Keratinocyte (primary cell): ENCODE results near the gene VMP1. TPM values are rescaled to one million over a fixed set of nuclear protein-coding genes. Genes with fewer than 3 reads are reported as not detected.

ENCODE experiments used
- DNase-seq: peaks from one replicate; pipeline ENCODE4 v3.0.0-alpha.2; 2011; ENCODE audit warnings: low read depth, missing footprints, low spot score
- FAIRE-seq: peaks from 2 replicates; lab custom pipeline; 2011; peaks lifted over from hg19 to GRCh38; lab: Jason Lieb, UNC
- H2AFZ ChIP-seq: 2 replicates; pipeline ENCODE4 v1.6.0; 2012; ENCODE audit warnings: low read length, control low read depth, inconsistent platforms; ENCODE audit not compliant: control insufficient read depth
- H3K27ac ChIP-seq: 2 replicates; pipeline ENCODE4 v1.5.1; 2011; ENCODE audit warnings: low read length; ENCODE audit not compliant: control insufficient read depth, insufficient read depth
- H3K27me3 ChIP-seq: 3 replicates; pipeline ENCODE4 v1.6.0; 2011; ENCODE audit warnings: low read length; ENCODE audit not compliant: control insufficient read depth, insufficient read depth; ENCODE audit errors: extremely low read depth
- H3K36me3 ChIP-seq, 2 experiments: 2 replicates in 1 of 2; 3 replicates in 1 of 2; pipeline ENCODE4 v1.5.1; 2011; ENCODE audit warnings: low read length in 2 of 2, mild to moderate bottlenecking in 1 of 2; ENCODE audit not compliant: control insufficient read depth in 2 of 2, insufficient read depth in 2 of 2; ENCODE audit errors: extremely low read depth in 1 of 2
- H3K4me1 ChIP-seq: 3 replicates; pipeline ENCODE4 v1.5.1; 2011; ENCODE audit warnings: low read length; ENCODE audit not compliant: control insufficient read depth, insufficient read depth; ENCODE audit errors: extremely low read depth
- H3K4me2 ChIP-seq: 3 replicates; pipeline ENCODE4 v1.6.0; 2011; ENCODE audit warnings: low read depth, low read length; ENCODE audit not compliant: control insufficient read depth, insufficient read depth; ENCODE audit errors: extremely low read depth
- H3K4me3 ChIP-seq, 3 experiments: fragments of 200-600 bp in 1 of 3; sonication (generic) in 1 of 3; 2 replicates in 2 of 3; 3 replicates in 1 of 3; pipeline ENCODE4 v1.5.1; 2011 to 2016; ENCODE audit warnings: low read length in 3 of 3, mild to moderate bottlenecking in 3 of 3, control low read depth in 2 of 3, inconsistent platforms in 1 of 3, low read depth in 1 of 3, mixed read lengths in 1 of 3, mixed run types in 1 of 3, moderate library complexity in 1 of 3; ENCODE audit not compliant: control insufficient read depth in 2 of 3, insufficient read depth in 2 of 3; ENCODE audit errors: extremely low read depth in 1 of 3
- H3K79me2 ChIP-seq: 2 replicates; pipeline ENCODE4 v1.6.0; 2012; ENCODE audit warnings: low read length; ENCODE audit not compliant: control insufficient read depth, insufficient read depth
- H3K9ac ChIP-seq: 3 replicates; pipeline ENCODE4 v1.6.0; 2011; ENCODE audit warnings: low read length; ENCODE audit not compliant: control insufficient read depth, insufficient read depth; ENCODE audit errors: extremely low read depth
- H3K9me1 ChIP-seq: 3 replicates; pipeline ENCODE4 v1.6.0; 2011; ENCODE audit warnings: low read length; ENCODE audit not compliant: control insufficient read depth, insufficient read depth; ENCODE audit errors: extremely low read depth
- H3K9me3 ChIP-seq: 2 replicates; pipeline ENCODE4 v1.5.1; 2012; ENCODE audit warnings: low read depth, low read length; ENCODE audit not compliant: control insufficient read depth
- H4K20me1 ChIP-seq: 3 replicates; pipeline ENCODE4 v1.6.0; 2011; ENCODE audit warnings: low read length; ENCODE audit not compliant: control insufficient read depth, insufficient read depth; ENCODE audit errors: extremely low read depth
- CTCF ChIP-seq, 3 experiments: IDR thresholded peaks in 1 of 3; conservative IDR thresholded peaks in 1 of 3; optimal IDR thresholded peaks in 1 of 3; 2 replicates in 2 of 3; 3 replicates in 1 of 3; pipeline versions ENCODE3 to v1.5.1; 2011; ENCODE audit warnings: low read length in 3 of 3, mild to moderate bottlenecking in 3 of 3, moderate library complexity in 2 of 3, control low read depth in 1 of 3, inconsistent platforms in 1 of 3; ENCODE audit not compliant: insufficient read depth in 2 of 3; ENCODE audit errors: extremely low read depth in 1 of 3
- EZH2 ChIP-seq: IDR thresholded peaks from one replicate; pipeline ENCODE4 v1.6.1; 2012; ENCODE audit warnings: inconsistent platforms, mild to moderate bottlenecking, low read length, moderate library complexity
- dilution Hi-C: fragments of 300-500 bp; cut with MboI; formaldehyde crosslinking; loops from one replicate; pipeline ENCODE4 v1.7.0; 2020; ENCODE audit warnings: low sequenced_read_pairs; ENCODE audit not compliant: extremely low pct_ligation_motif_present
- polyA plus RNA-seq, 5 experiments: library from polyadenylated mRNA; depleted of rRNA in 3 of 5; stranded (reverse) in 3 of 5; stranded (forward) in 1 of 5; unstranded in 1 of 5; fragments of >200 nt; gene quantifications; 1 replicate in 1 of 5; 2 replicates in 3 of 5; 3 replicates in 1 of 5; pipeline versions ENCODE4 v1.2.1 to v1.2.3, GENCODE V29; 2011 to 2012; ENCODE audit warnings: missing spikeins in 2 of 5, low read depth in 1 of 5, low replicate concordance in 1 of 5

VMP1 gene
- polyA plus RNA-seq, 1 donor (not counting 4 experiments of a cell fraction or from before 2014, with no cell fraction given) = 303 TPM

DNA sequence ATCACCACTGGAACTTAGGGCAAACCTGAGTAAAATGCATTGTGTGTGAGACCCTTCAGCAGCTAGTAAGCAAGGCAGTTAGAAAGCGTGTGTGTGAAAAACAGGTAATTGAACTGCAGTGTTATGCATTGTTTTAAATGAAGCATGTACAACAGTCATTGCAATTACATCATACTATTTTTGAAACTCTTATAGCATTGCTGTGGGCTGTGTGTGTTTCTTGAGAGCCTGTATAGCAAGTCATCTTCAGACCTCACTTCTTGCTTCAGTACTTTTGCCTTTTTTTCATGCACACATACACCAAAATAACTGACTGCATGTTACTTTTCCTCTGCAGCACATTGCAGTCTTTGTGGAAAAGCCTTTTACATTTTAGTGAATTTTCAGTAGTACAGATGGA, 19.4 kb upstream of the VMP1 start:
- no peak overlapping the region for H2AFZ ChIP-seq

GRCh38 chr17:59688496-59688895, 19.0 kb upstream of the VMP1 start:
- dilution Hi-C loops = no loop called here
- peaks cover 37% of the 10 kb centered on the region for H3K79me2 ChIP-seq
- TF ChIP-seq CTCF (optimal IDR thresholded peaks at IDR 0.05 in 1 of 3, IDR thresholded peaks at IDR 0.05 in 1 of 3, conservative IDR thresholded peaks at IDR 0.05 in 1 of 3; ENCODE audit: extremely low read depth in 1 of 3, insufficient read depth in 2 of 3, low read length in 3 of 3) = no peak
- TF ChIP-seq EZH2 = no peak
- peaks cover 30 to 53% of the 10 kb centered on the region in 2 experiments for H3K36me3 ChIP-seq
- DNase-seq (no peak), FAIRE-seq (no peak)
- peaks cover 2% of the 10 kb centered on the region for H4K20me1 ChIP-seq
- H2AFZ ChIP-seq = no peak overlapping the region
- no peaks in the 10 kb centered on the region for H3K9me1 ChIP-seq
- no peak overlapping the region for H3K27ac ChIP-seq
- no peak overlapping the region for H3K4me3 ChIP-seq
- no peak overlapping the region for H3K9ac ChIP-seq
- H3K4me2 ChIP-seq = no peak overlapping the region
- no peaks in the 10 kb centered on the region for H3K4me1 ChIP-seq
- H3K27me3 ChIP-seq = no peaks in the 10 kb centered on the region
- H3K9me3 ChIP-seq = no peaks in the 10 kb centered on the region

More for the DNA sequence above, 19.4 kb upstream of the VMP1 start:
- no peak for TF ChIP-seq EZH2
- TF ChIP-seq CTCF (optimal IDR thresholded peaks at IDR 0.05 in 1 of 3, IDR thresholded peaks at IDR 0.05 in 1 of 3, conservative IDR thresholded peaks at IDR 0.05 in 1 of 3; ENCODE audit: extremely low read depth in 1 of 3, insufficient read depth in 2 of 3, low read length in 3 of 3) = no peak
- H3K79me2 ChIP-seq = peaks cover 34% of the 10 kb centered on the region
- H3K27me3 ChIP-seq = no peaks in the 10 kb centered on the region
- DNase-seq (no peak), FAIRE-seq (peak; percentile 13)
- dilution Hi-C loops = no loop called here
- H3K4me1 ChIP-seq = no peaks in the 10 kb centered on the region
- H3K4me3 ChIP-seq = no peak overlapping the region
- H4K20me1 ChIP-seq = peaks cover 2% of the 10 kb centered on the region
- no peaks in the 10 kb centered on the region for H3K9me3 ChIP-seq
- H3K36me3 ChIP-seq = peaks cover 30 to 55% of the 10 kb centered on the region in 2 experiments
- H3K9me1 ChIP-seq = no peaks in the 10 kb centered on the region
- no peak overlapping the region for H3K9ac ChIP-seq
- no peak overlapping the region for H3K27ac ChIP-seq
- no peak overlapping the region for H3K4me2 ChIP-seq
